DOHH2 (cell line): ENCODE measurements around the gene TOP2A.

Source experiments
- H3F3A ChIP-seq: fragments of 200-600 bp; sonication (generic), shearing (Covaris generic); 2 replicates; pipeline ENCODE4 v1.6.0; 2016; ENCODE audit warnings: antibody characterized with exemption, mild to moderate bottlenecking; ENCODE audit not compliant: control insufficient read depth, insufficient read depth
- H3K27ac ChIP-seq: fragments of 200-600 bp; sonication (generic); 2 replicates; pipeline ENCODE4 v1.5.1; 2014; ENCODE audit warnings: low read depth, mild to moderate bottlenecking, low read length, moderate library complexity
- H3K27me3 ChIP-seq: fragments of 200-600 bp; sonication (generic); 2 replicates; pipeline ENCODE4 v1.6.1; 2014; ENCODE audit warnings: mild to moderate bottlenecking, low read length, mixed read lengths; ENCODE audit not compliant: control insufficient read depth
- H3K36me3 ChIP-seq: fragments of 200-600 bp; sonication (generic); 2 replicates; pipeline ENCODE4 v1.6.1; 2014; ENCODE audit warnings: mild to moderate bottlenecking, low read length, moderate library complexity, mixed read lengths; ENCODE audit not compliant: control insufficient read depth
- H3K4me1 ChIP-seq: fragments of 200-600 bp; sonication (generic); 2 replicates; pipeline ENCODE4 v1.6.1; 2014; ENCODE audit warnings: mild to moderate bottlenecking, low read length, mixed read lengths; ENCODE audit not compliant: control insufficient read depth
- H3K4me2 ChIP-seq: fragments of 200-600 bp; sonication (generic); 2 replicates; pipeline ENCODE4 v1.6.0; 2014; ENCODE audit warnings: mild to moderate bottlenecking, low read length, moderate library complexity
- H3K4me3 ChIP-seq: fragments of 200-600 bp; sonication (generic); 2 replicates; pipeline ENCODE4 v1.5.1; 2014; ENCODE audit warnings: mild to moderate bottlenecking, low read length, mixed read lengths
- H3K79me2 ChIP-seq: fragments of 200-600 bp; sonication (generic); 2 replicates; pipeline ENCODE4 v1.6.1; 2014; ENCODE audit warnings: mild to moderate bottlenecking, low read length, mixed read lengths; ENCODE audit not compliant: control insufficient read depth
- H3K9me2 ChIP-seq: fragments of 200-600 bp; sonication (generic); replicated peaks from 2 replicates; pipeline ENCODE4 v1.6.1; 2014; ENCODE audit warnings: mild to moderate bottlenecking, low read length, mixed read lengths; ENCODE audit not compliant: control insufficient read depth
- H3K9me3 ChIP-seq: fragments of 200-600 bp; sonication (generic); 2 replicates; pipeline ENCODE4 v1.6.1; 2014; ENCODE audit warnings: antibody characterized with exemption, low read length, mixed read lengths; ENCODE audit not compliant: control insufficient read depth, insufficient read depth
- H4K20me1 ChIP-seq: fragments of 200-600 bp; sonication (generic); 2 replicates; pipeline ENCODE4 v1.6.0; 2014; ENCODE audit warnings: low read depth, mild to moderate bottlenecking, antibody characterized with exemption, low read length, moderate library complexity; ENCODE audit not compliant: control insufficient read depth, insufficient read depth
- EZH2phosphoT487 ChIP-seq: fragments of 200-600 bp; sonication (generic); IDR thresholded peaks from 2 replicates; pipeline ENCODE4 v1.6.1; 2017; ENCODE audit warnings: borderline replicate concordance, mild to moderate bottlenecking, antibody characterized with exemption, low read length, moderate library complexity, mixed read lengths
- TF ChIP-seq, protein P1 (sequence below): fragments of 200-600 bp; sonication (generic); IDR thresholded peaks from one replicate; pipeline ENCODE4 v1.5.1; 2014; ENCODE audit warnings: antibody characterized with exemption, mild to moderate bottlenecking, low read depth, low read length; ENCODE audit not compliant: poor library complexity, severe bottlenecking

The TOP2A gene

GRCh38 chr17:40352237-40352778 lies 65.4 kb downstream of the TOP2A start:
- H3K36me3 ChIP-seq: peaks cover 23% of the 10 kb centered on the region
- no peaks in the 10 kb centered on the region for H4K20me1 ChIP-seq
- H3K9me3 ChIP-seq: no peaks in the 10 kb centered on the region
- no peak overlapping the region for H3K4me3 ChIP-seq
- H3K4me2 ChIP-seq: no peak overlapping the region
- no peak overlapping the region for H3K27ac ChIP-seq
- H3K79me2 ChIP-seq: peaks cover 5% of the 10 kb centered on the region; the same call in 1 of the 2 replicates
- H3F3A ChIP-seq: no peaks in the 10 kb centered on the region
- peaks cover 24% of the 10 kb centered on the region for H3K4me1 ChIP-seq
- no peaks in the 10 kb centered on the region for H3K9me2 ChIP-seq
- TF ChIP-seq, protein P1, sequence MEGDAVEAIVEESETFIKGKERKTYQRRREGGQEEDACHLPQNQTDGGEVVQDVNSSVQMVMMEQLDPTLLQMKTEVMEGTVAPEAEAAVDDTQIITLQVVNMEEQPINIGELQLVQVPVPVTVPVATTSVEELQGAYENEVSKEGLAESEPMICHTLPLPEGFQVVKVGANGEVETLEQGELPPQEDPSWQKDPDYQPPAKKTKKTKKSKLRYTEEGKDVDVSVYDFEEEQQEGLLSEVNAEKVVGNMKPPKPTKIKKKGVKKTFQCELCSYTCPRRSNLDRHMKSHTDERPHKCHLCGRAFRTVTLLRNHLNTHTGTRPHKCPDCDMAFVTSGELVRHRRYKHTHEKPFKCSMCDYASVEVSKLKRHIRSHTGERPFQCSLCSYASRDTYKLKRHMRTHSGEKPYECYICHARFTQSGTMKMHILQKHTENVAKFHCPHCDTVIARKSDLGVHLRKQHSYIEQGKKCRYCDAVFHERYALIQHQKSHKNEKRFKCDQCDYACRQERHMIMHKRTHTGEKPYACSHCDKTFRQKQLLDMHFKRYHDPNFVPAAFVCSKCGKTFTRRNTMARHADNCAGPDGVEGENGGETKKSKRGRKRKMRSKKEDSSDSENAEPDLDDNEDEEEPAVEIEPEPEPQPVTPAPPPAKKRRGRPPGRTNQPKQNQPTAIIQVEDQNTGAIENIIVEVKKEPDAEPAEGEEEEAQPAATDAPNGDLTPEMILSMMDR: no peak
- no peak for TF ChIP-seq EZH2phosphoT487
- no peaks in the 10 kb centered on the region for H3K27me3 ChIP-seq

DNA sequence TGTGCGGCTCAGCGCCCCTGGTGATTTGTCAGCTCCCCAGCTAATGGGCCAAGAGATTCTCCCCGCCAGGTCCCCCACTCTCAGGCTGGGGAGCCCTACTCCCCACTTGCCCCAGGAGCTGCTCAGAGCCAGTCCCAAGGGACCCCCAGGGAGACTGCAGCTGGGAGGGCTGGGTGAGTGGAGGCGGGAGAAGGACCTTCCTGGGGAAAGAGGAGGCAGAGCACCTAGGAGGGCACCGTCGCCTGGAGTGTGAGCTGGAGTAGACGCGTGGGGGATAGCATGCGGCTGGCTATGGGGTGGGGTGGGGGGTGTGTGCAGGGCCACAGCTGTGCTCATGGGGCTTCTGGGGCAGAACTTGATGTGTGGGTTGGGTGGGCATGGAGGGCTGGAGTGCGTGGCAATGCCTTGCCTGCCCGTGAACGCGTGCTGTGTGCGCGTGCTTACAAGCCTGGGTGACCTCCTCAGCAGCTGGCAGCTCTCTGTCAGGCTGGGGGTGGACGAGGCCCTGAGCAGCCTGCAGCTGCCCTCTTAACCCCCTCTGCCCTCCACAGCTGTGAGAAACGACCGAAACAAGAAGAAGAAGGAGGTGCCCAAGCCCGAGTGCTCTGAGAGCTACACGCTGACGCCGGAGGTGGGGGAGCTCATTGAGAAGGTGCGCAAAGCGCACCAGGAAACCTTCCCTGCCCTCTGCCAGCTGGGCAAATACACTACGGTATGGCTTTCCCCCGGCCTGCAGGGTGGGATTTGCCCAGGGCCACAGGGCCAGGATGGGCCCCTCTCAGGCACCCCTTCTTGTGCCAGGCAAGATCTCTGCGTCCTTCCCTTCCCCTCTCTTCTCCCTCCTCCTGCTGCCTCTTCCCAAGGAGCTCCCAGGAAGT lies 66.1 kb downstream of the TOP2A start:
- Histone ChIP-seq H3K36me3 (peaks cover 23% of the 10 kb centered on the region), H4K20me1 (no peaks in the 10 kb centered on the region), H3K4me3 (no peak overlapping the region), H3F3A (no peaks in the 10 kb centered on the region), H3K9me3 (no peaks in the 10 kb centered on the region), H3K4me2 (no peak overlapping the region), H3K4me1 (peaks cover 31% of the 10 kb centered on the region), H3K79me2 (peaks cover 11% of the 10 kb centered on the region; the same call in 1 of the 2 replicates), H3K27ac (no peak overlapping the region), H3K9me2 (no peaks in the 10 kb centered on the region), H3K27me3 (no peaks in the 10 kb centered on the region)
- TF ChIP-seq, protein P1: no peak
- no peak for TF ChIP-seq EZH2phosphoT487

DNA sequence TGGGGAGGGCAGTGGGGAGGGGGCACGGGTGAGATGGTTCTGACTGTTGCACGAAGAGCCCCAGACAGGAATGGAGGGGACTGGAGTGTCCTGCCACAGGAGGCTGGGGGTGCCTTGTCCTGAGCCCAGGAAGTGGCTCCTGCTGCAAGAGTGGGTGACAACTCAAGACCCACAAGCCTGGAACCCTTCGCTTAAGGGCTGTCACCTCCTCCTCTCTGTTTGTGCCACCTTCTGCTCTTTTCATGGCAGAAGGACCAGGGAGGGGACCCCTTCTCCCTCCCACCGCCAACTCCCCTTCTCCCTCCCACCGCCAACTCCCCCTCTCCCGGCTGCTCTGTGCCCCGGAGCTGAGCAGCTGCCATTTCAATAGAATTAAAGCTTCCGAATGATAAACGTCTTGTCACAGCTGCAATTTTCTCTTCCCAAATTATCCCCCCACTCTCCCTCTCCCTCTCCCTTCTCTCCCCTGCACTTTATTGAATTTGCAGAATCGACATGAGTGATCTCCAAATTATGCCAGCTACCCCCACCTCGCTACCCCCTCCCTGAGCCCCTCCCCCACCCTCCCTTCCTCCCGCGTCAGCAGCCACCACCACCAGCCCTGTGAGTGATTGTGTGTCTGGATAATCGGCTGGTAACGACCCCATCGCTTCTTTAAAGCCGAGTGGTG lies 66.9 kb downstream of the TOP2A start:
- H3K9me3 ChIP-seq: no peaks in the 10 kb centered on the region
- H3K4me1 ChIP-seq: peaks cover 39% of the 10 kb centered on the region
- no peaks in the 10 kb centered on the region for H4K20me1 ChIP-seq
- H3K27ac ChIP-seq: no peak overlapping the region
- H3K9me2 ChIP-seq: no peaks in the 10 kb centered on the region
- no peaks in the 10 kb centered on the region for H3K27me3 ChIP-seq
- no peak overlapping the region for H3K4me2 ChIP-seq
- peaks cover 23% of the 10 kb centered on the region for H3K36me3 ChIP-seq
- peaks cover 11% of the 10 kb centered on the region; the same call in 1 of the 2 replicates for H3K79me2 ChIP-seq
- TF ChIP-seq, protein P1: no peak
- H3F3A ChIP-seq: peaks cover under 1% of the 10 kb centered on the region; the same call in 1 of the 2 replicates
- no peak overlapping the region for H3K4me3 ChIP-seq
